SK-N-SH treated with all-trans-retinoic acid at 6 μM for 48 hours (cell line): ENCODE results near the gene RITA1.

Experiments used
- ATAC-seq: fragments of 200-7000 bp; cut with Tn5 transposase; 3 replicates; pipeline ENCODE4 v1.9.1; 2020; ENCODE audit warnings: mild to moderate bottlenecking, moderate library complexity
- ARNTL ChIP-seq: fragments of 450-650 bp; formaldehyde crosslinking; IDR thresholded peaks from 2 replicates; pipeline ENCODE4 v1.5.0; 2020; ENCODE audit warnings: low read depth, mild to moderate bottlenecking, moderate library complexity, borderline replicate concordance
- BACH2 ChIP-seq: fragments of 250-450 bp; sonication (Bioruptor Pico); IDR thresholded peaks from 2 replicates; pipeline ENCODE4 v1.9.0; 2021; ENCODE audit warnings: mild to moderate bottlenecking, borderline replicate concordance
- CSDC2 ChIP-seq: fragments of 250-450 bp; sonication (Bioruptor Pico); IDR thresholded peaks from 2 replicates; pipeline ENCODE4 v1.5.0; 2020; ENCODE audit warnings: mild to moderate bottlenecking, moderate library complexity
- CSRNP3 ChIP-seq: fragments of 250-450 bp; sonication (Bioruptor Pico); IDR thresholded peaks from 2 replicates; pipeline ENCODE4 v1.5.1; 2021; ENCODE audit warnings: mild to moderate bottlenecking, moderate library complexity
- GLIS3 ChIP-seq: fragments of 250-450 bp; sonication (Bioruptor Pico); IDR thresholded peaks from 2 replicates; pipeline ENCODE4 v1.5.0; 2020; ENCODE audit warnings: mild to moderate bottlenecking, moderate library complexity
- ISL1 ChIP-seq: fragments of 250-450 bp; sonication (Bioruptor Pico); IDR thresholded peaks from 2 replicates; pipeline ENCODE4 v2.1.2; 2022; ENCODE audit warnings: mild to moderate bottlenecking, moderate library complexity
- PATZ1 ChIP-seq: fragments of 250-450 bp; sonication (Bioruptor Pico); IDR thresholded peaks from 2 replicates; pipeline ENCODE4 v1.8.0; 2020; ENCODE audit warnings: mild to moderate bottlenecking, moderate library complexity, borderline replicate concordance
- PPARA ChIP-seq: fragments of 250-450 bp; sonication (Bioruptor Pico); IDR thresholded peaks from 2 replicates; pipeline ENCODE4 v1.5.0; 2020; ENCODE audit warnings: mild to moderate bottlenecking, borderline replicate concordance
- RARB ChIP-seq: fragments of 250-450 bp; sonication (Bioruptor Pico); IDR thresholded peaks from 2 replicates; pipeline ENCODE4 v1.8.0; 2021; ENCODE audit warnings: mild to moderate bottlenecking, moderate library complexity
- SNAI2 ChIP-seq: fragments of 250-450 bp; sonication (Bioruptor Pico); IDR thresholded peaks from 2 replicates; pipeline ENCODE4 v1.5.0; 2020; ENCODE audit warnings: mild to moderate bottlenecking, moderate library complexity
- TCF4 ChIP-seq: fragments of 250-450 bp; sonication (Bioruptor Pico); IDR thresholded peaks from 2 replicates; pipeline ENCODE4 v1.8.0; 2021; ENCODE audit warnings: mild to moderate bottlenecking, moderate library complexity, borderline replicate concordance
- TOX ChIP-seq: fragments of 250-450 bp; sonication (Bioruptor Pico); IDR thresholded peaks from 2 replicates; pipeline ENCODE4 v1.8.0; 2021; ENCODE audit warnings: mild to moderate bottlenecking, moderate library complexity, borderline replicate concordance
- TSHZ2 ChIP-seq: fragments of 250-450 bp; sonication (Bioruptor Pico); IDR thresholded peaks from 2 replicates; pipeline ENCODE4 v1.5.0; 2020; ENCODE audit warnings: mild to moderate bottlenecking, moderate library complexity
- ZC3H10 ChIP-seq: fragments of 250-450 bp; sonication (Bioruptor Pico); IDR thresholded peaks from 2 replicates; pipeline ENCODE4 v1.5.1; 2021; ENCODE audit warnings: mild to moderate bottlenecking, moderate library complexity
- ZFP3 ChIP-seq: fragments of 250-450 bp; sonication (Bioruptor Pico); IDR thresholded peaks from 2 replicates; pipeline ENCODE4 v1.5.0; 2020; ENCODE audit warnings: mild to moderate bottlenecking, moderate library complexity
- ZFP30 ChIP-seq: fragments of 450-650 bp; formaldehyde crosslinking; IDR thresholded peaks from 2 replicates; pipeline ENCODE4 v1.5.0; 2022; ENCODE audit warnings: mild to moderate bottlenecking, moderate library complexity
- ZNF565 ChIP-seq: fragments of 450-650 bp; formaldehyde crosslinking; conservative IDR thresholded peaks from 2 replicates; pipeline ENCODE4 v1.5.0; 2020; ENCODE audit warnings: low read depth, mild to moderate bottlenecking, moderate library complexity
- ZNF70 ChIP-seq: fragments of 450-650 bp; formaldehyde crosslinking; IDR thresholded peaks from 2 replicates; pipeline ENCODE4 v1.5.0; 2020; ENCODE audit warnings: mild to moderate bottlenecking, moderate library complexity
- ZNF8 ChIP-seq: fragments of 450-650 bp; formaldehyde crosslinking; IDR thresholded peaks from 2 replicates; pipeline ENCODE4 v1.5.0; 2020; ENCODE audit warnings: mild to moderate bottlenecking, moderate library complexity
- TF ChIP-seq, protein P1 (sequence below): fragments of 250-450 bp; sonication (Bioruptor Pico); IDR thresholded peaks from 2 replicates; pipeline ENCODE4 v1.8.0; 2021; ENCODE audit warnings: low read depth, mild to moderate bottlenecking, moderate library complexity, borderline replicate concordance

RITA1 gene

GRCh38 chr12:113170926-113171325, 14.6 kb upstream of the RITA1 start:
- no peak for ATAC-seq
- TF ChIP-seq PATZ1 (CRISPR knock-in tag): no peak
- no peak for TF ChIP-seq BACH2
- no peak for TF ChIP-seq GLIS3 (CRISPR knock-in tag)
- no peak for TF ChIP-seq ZNF565 (CRISPR knock-in tag)
- TF ChIP-seq TCF4 (CRISPR knock-in tag): no peak
- TF ChIP-seq ISL1 (CRISPR knock-in tag): no peak
- no peak for TF ChIP-seq CSDC2 (CRISPR knock-in tag)
- no peak for TF ChIP-seq ZFP30 (CRISPR knock-in tag)
- TF ChIP-seq TOX (CRISPR knock-in tag): no peak
- TF ChIP-seq, all 23 proteins: peak for 0

- no peak for ATAC-seq
- no peak for TF ChIP-seq CSRNP3 (CRISPR knock-in tag)
- no peak for TF ChIP-seq GLIS3 (CRISPR knock-in tag)
- TF ChIP-seq ZFP3: no peak
- TF ChIP-seq TSHZ2 (CRISPR knock-in tag): no peak
- TF ChIP-seq ZNF70: no peak
- TF ChIP-seq ZFP30 (CRISPR knock-in tag): no peak
- no peak for TF ChIP-seq RARB (CRISPR knock-in tag)
These were observed 14.0 kb upstream of the RITA1 start for GRCh38 chr12:113171543-113171942.

- no peak for ATAC-seq
- no peak for TF ChIP-seq ZFP3
- no peak for TF ChIP-seq TSHZ2 (CRISPR knock-in tag)
- no peak for TF ChIP-seq BACH2
- no peak for TF ChIP-seq TOX (CRISPR knock-in tag)
- no peak for TF ChIP-seq ARNTL
- no peak for TF ChIP-seq ISL1 (CRISPR knock-in tag)
- TF ChIP-seq ZC3H10 (CRISPR knock-in tag): no peak
- no peak for TF ChIP-seq TCF4 (CRISPR knock-in tag)
- TF ChIP-seq GLIS3 (CRISPR knock-in tag): no peak
- no peak for TF ChIP-seq SNAI2 (CRISPR knock-in tag)
- no peak for TF ChIP-seq RARB (CRISPR knock-in tag)
- TF ChIP-seq ZNF8 (CRISPR knock-in tag): no peak
- TF ChIP-seq PPARA: no peak
- TF ChIP-seq ZNF565 (CRISPR knock-in tag): no peak
- TF ChIP-seq, protein P1, sequence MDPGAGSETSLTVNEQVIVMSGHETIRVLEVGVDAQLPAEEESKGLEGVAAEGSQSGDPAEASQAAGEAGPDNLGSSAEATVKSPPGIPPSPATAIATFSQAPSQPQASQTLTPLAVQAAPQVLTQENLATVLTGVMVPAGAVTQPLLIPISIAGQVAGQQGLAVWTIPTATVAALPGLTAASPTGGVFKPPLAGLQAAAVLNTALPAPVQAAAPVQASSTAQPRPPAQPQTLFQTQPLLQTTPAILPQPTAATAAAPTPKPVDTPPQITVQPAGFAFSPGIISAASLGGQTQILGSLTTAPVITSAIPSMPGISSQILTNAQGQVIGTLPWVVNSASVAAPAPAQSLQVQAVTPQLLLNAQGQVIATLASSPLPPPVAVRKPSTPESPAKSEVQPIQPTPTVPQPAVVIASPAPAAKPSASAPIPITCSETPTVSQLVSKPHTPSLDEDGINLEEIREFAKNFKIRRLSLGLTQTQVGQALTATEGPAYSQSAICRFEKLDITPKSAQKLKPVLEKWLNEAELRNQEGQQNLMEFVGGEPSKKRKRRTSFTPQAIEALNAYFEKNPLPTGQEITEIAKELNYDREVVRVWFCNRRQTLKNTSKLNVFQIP (CRISPR knock-in tag): no peak
- TF ChIP-seq CSDC2 (CRISPR knock-in tag): no peak
- TF ChIP-seq, all 23 proteins: peak for 0
These were observed 13.3 kb upstream of the RITA1 start for GRCh38 chr12:113172185-113172584.
